Measurements from ENCODE around the gene PGBD2. TPM values are rescaled to one million over a fixed set of nuclear protein-coding genes. Genes with fewer than 3 reads are reported as not detected.

PGBD2 gene
- total RNA-seq, 4 donors from 2014 or later, result 7.9 to 16.5 (median 13.0) TPM

DNA sequence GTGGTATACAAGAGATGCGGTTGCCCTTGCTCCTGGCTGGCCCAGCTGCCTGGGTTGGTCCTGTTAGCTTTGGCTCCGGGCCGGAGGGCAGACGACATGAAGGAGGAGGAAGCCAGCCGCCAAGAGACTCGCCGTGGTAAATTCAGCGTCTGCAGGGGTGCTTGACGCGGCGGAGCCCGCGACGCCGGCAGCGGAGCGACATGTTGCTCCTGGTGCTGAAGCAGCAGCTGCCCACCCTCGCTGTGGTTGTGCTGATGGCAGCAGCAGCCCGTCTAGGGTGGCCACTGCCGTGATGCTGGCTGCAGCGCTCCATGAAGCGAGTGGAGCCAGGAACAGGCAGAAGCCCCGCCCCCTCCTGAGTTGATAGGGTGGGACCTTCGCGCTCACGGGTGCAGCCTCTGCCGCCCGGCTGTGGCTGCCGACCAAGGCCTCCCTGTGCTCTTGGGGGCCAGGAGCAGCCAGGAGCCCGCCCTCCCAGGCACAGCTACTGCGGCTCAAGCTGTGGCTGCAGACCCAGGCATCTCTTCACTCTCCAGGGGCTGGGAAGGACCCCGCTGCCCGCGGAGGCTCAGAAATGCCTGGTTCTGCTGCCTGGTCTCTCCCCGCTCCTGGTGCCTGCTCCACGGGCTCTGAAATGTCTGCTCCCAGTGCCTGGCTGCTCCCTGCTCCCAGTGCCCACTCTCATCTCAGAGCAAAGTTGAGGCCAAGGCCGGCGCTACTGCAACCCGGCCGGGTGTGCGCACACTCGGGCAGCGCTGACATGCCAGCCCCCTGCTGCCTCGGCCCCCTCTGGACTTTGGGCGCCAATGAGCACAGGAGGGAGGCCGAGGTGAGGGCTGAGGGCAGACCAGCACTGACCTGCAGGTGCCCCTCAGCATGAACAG, 42.8 kb upstream of the PGBD2 start:
- no peaks in the 10 kb centered on the region for H3K36me3 ChIP-seq
- intact Hi-C loops (cut with DNase I; ENCODE audit: low total_unique reads), result no loop called here
- DNase-seq, result peak; percentile 85 to 91
- H3K4me1 ChIP-seq, result no peaks in the 10 kb centered on the region
- peak overlapping the region; percentile 62 to 69 for H3K27ac ChIP-seq
- TF ChIP-seq, protein P1, sequence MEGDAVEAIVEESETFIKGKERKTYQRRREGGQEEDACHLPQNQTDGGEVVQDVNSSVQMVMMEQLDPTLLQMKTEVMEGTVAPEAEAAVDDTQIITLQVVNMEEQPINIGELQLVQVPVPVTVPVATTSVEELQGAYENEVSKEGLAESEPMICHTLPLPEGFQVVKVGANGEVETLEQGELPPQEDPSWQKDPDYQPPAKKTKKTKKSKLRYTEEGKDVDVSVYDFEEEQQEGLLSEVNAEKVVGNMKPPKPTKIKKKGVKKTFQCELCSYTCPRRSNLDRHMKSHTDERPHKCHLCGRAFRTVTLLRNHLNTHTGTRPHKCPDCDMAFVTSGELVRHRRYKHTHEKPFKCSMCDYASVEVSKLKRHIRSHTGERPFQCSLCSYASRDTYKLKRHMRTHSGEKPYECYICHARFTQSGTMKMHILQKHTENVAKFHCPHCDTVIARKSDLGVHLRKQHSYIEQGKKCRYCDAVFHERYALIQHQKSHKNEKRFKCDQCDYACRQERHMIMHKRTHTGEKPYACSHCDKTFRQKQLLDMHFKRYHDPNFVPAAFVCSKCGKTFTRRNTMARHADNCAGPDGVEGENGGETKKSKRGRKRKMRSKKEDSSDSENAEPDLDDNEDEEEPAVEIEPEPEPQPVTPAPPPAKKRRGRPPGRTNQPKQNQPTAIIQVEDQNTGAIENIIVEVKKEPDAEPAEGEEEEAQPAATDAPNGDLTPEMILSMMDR (IDR thresholded peaks at IDR 0.05), result no peak
- peak; percentile 38 to 60 for TF ChIP-seq POLR2A (IDR thresholded peaks at IDR 0.05)
- H3K9me3 ChIP-seq, result no peaks in the 10 kb centered on the region
- H3K4me3 ChIP-seq, result peak overlapping the region; percentile 31 to 49
- H3K27me3 ChIP-seq, result no peaks in the 10 kb centered on the region

DNA sequence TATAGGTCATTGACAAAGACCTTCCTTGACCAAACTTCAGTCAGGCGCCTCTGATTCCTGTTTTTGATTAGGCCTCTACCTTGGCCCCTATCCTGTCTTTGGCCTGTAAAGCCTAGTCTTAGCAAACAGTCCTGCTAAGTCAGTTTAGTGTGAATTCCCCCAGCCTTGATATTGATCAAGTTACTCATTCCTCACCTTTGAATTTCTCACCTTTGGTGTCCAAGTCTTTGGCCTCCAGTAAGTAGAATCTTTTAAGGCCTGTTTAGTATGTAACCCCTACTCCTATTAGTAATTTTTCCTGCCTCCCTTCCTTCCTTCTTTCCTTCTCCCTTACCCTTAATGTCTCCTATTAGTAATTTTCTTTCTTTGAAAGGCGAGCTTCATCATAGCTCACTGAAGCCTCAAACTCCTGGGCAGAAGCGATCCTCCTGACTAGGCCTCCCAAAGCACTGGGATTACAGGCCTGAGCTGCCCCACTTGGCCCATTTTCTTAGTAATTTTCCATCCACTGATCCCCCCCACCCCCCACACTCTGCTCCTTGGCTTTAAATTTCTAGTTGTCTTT, 34.1 kb upstream of the PGBD2 start:
- intact Hi-C loops (cut with DNase I; ENCODE audit: low total_unique reads), result no loop called here
- Histone ChIP-seq H3K27me3 (no peaks in the 10 kb centered on the region), H3K27ac (peak overlapping the region; percentile 97), H3K4me3 (no peak overlapping the region), H3K4me1 (no peaks in the 10 kb centered on the region), H3K9me3 (no peaks in the 10 kb centered on the region), H3K36me3 (no peaks in the 10 kb centered on the region)
- DNase-seq, result no peak
- TF ChIP-seq POLR2A (IDR thresholded peaks at IDR 0.05), result no peak
- TF ChIP-seq, protein P1 (IDR thresholded peaks at IDR 0.05), result no peak

DNA sequence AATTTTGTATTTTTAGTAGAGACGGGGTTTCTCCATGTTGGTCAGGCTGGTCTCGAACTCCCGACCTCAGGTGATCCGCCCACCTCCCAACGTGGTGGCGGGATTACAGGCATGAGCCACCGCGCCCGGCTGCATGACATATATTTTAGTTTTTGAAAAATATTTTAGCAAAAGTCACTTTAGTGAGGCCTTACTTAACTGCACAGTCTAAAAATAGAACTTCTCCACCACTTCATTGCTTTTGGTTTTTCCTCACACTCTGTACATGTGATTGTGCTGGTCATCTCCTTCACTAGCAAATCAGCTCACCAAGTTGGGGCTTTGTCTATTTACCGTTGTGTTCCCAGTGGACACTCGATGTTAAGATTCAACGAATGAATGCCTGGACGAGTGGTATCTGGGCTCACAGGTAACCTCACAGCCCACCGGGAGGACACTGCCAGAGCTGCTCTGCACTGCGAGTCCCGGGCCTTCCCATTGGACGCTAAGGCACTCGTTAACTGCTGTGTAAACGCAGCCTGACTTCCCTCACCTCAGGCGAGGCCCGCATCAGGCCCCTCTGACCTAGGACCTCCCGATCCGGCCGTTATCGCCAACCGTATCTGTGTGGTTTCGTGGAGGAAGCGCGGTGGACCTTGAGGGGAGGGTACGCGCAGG, 33.2 kb upstream of the PGBD2 start:
- TF ChIP-seq POLR2A (IDR thresholded peaks at IDR 0.05), result peak in 1 of 2 donors; percentile 20
- TF ChIP-seq, protein P1 (IDR thresholded peaks at IDR 0.05), result no peak

DNA sequence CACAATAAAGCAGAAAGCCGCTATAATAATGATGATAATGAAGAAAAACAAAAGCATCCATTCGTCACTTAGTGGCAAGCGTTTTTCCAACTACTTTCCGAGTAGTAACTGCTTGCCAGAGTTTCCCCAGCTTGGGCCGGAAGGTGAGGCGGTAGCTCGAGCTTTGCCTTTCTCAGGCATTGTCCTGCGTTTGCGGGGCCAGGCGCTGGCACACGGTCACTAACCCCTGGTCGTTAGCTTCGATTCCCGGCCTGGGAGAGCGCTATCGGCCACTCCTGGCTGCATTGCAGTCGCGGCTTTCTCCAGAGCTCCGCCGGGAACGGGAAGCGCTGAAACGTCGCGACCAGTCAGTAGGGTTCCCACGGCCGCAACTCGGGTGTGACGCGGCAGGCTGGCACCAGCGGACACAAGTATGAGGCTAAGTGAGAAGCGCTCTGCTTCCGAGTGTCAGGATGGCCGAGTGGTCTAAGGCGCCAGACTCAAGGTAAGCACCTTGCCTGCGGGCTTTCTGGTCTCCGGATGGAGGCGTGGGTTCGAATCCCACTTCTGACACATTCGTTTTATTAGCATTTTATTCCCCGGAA, 32.5 kb upstream of the PGBD2 start:
- H3K9me3 ChIP-seq, result no peaks in the 10 kb centered on the region
- peak overlapping the region; percentile 71 to 81 for H3K4me3 ChIP-seq
- H3K4me1 ChIP-seq, result no peaks in the 10 kb centered on the region
- no peaks in the 10 kb centered on the region for H3K27me3 ChIP-seq
- TF ChIP-seq POLR2A (IDR thresholded peaks at IDR 0.05), result peak; percentile 15 to 57
- TF ChIP-seq, protein P1 (IDR thresholded peaks at IDR 0.05), result no peak
- H3K36me3 ChIP-seq, result no peaks in the 10 kb centered on the region
- peak overlapping the region; percentile 97 for H3K27ac ChIP-seq
- intact Hi-C loops (cut with DNase I; ENCODE audit: low total_unique reads), result no loop called here
- DNase-seq, result peak; percentile 97

More for the DNA sequence above, 33.2 kb upstream of the PGBD2 start:
- Histone ChIP-seq H3K4me1 (no peaks in the 10 kb centered on the region), H3K27me3 (no peaks in the 10 kb centered on the region), H3K27ac (peak overlapping the region; percentile 97), H3K36me3 (no peaks in the 10 kb centered on the region), H3K4me3 (peak overlapping the region; percentile 71 to 81), H3K9me3 (no peaks in the 10 kb centered on the region)
- DNase-seq, result peak; percentile 60 to 70
- intact Hi-C loops (cut with DNase I; ENCODE audit: low total_unique reads), result no loop called here

Measured in uterus (tissue), 4 donors.